Skeletal muscle cell (primary cell): ENCODE measurements around the gene GNLY.
A peak's percentile ranks its signal among the peaks of the same experiment; 100 is the strongest.

Experiments used
- DNase-seq: peaks from one replicate; pipeline ENCODE4 v3.0.0-alpha.2; 2010; ENCODE audit warnings: low read depth
- H3K4me3 ChIP-seq: 2 replicates; pipeline ENCODE4 v1.5.1; 2011; ENCODE audit warnings: low read depth, mild to moderate bottlenecking, control low read depth, low read length, moderate library complexity

Gene GNLY

GRCh38 chr2:85737481-85737880, 43.3 kb downstream of the GNLY start:
- no peak overlapping the region for H3K4me3 ChIP-seq
- DNase-seq: no peak

GRCh38 chr2:85737961-85738360, 43.8 kb downstream of the GNLY start:
- no peak for DNase-seq
- H3K4me3 ChIP-seq: no peak overlapping the region

GRCh38 chr2:85740193-85740592, 46.0 kb downstream of the GNLY start:
- H3K4me3 ChIP-seq: no peak overlapping the region
- DNase-seq: no peak

- DNase-seq: no peak
- H3K4me3 ChIP-seq: no peak overlapping the region
Observed at GRCh38 chr2:85741211-85741832, 47.2 kb downstream of the GNLY start.

- peak overlapping the region; percentile 13 for H3K4me3 ChIP-seq
Observed at GRCh38 chr2:85741833-85742455, 47.8 kb downstream of the GNLY start.

GRCh38 chr2:85743304-85743978, 49.3 kb downstream of the GNLY start:
- no peak overlapping the region for H3K4me3 ChIP-seq
- no peak for DNase-seq

More at GRCh38 chr2:85741833-85742455, 47.8 kb downstream of the GNLY start:
- DNase-seq: peak; percentile 92

- no peak for DNase-seq
- H3K4me3 ChIP-seq: no peak overlapping the region
Observed at GRCh38 chr2:85744055-85744454, 49.9 kb downstream of the GNLY start.

- DNase-seq: peak; percentile 99
- H3K4me3 ChIP-seq: peak overlapping the region; percentile 13
Observed at GRCh38 chr2:85744741-85745601, 50.8 kb downstream of the GNLY start.

- no peak for DNase-seq
- no peak overlapping the region for H3K4me3 ChIP-seq
Observed at GRCh38 chr2:85745619-85746018, 51.5 kb downstream of the GNLY start.

GRCh38 chr2:85746321-85747004, 52.3 kb downstream of the GNLY start:
- no peak overlapping the region for H3K4me3 ChIP-seq
- no peak for DNase-seq

- DNase-seq: no peak
Observed at GRCh38 chr2:85747441-85747840, 53.3 kb downstream of the GNLY start.

GRCh38 chr2:85748039-85748734, 54.0 kb downstream of the GNLY start:
- no peak for DNase-seq
- no peak overlapping the region for H3K4me3 ChIP-seq

More at GRCh38 chr2:85747441-85747840, 53.3 kb downstream of the GNLY start:
- H3K4me3 ChIP-seq: no peak overlapping the region
